Peyer's patch (tissue), 4 donors: ENCODE measurements around the gene MCM8.

Experiments used
- CTCF ChIP-seq, 6 experiments: fragments of 450-650 bp in 4 of 6; fragments of 200-600 bp in 2 of 6; sonication (generic) in 1 of 6; IDR thresholded peaks; one replicate each; pipeline ENCODE4 v1.5.1; 2017 to 2019; ENCODE audit warnings: antibody characterized with exemption in 6 of 6, mild to moderate bottlenecking in 3 of 6, moderate library complexity in 1 of 6
- POLR2A ChIP-seq, 2 donors: fragments of 450-650 bp; IDR thresholded peaks; one replicate each; pipeline ENCODE4 v1.5.1; 2017; ENCODE audit warnings: antibody characterized with exemption in 2 of 2, mild to moderate bottlenecking in 2 of 2, moderate library complexity in 2 of 2

GRCh38 chr20:5932796-5933195 lies 17.7 kb upstream of the MCM8 start:
- no peak for TF ChIP-seq CTCF (IDR thresholded peaks at IDR 0.05)
- no peak for TF ChIP-seq POLR2A (IDR thresholded peaks at IDR 0.05)
